Measurements from ENCODE around the gene BPIFB4.

The BPIFB4 gene

GRCh38 chr20:33061658-33062028, 17.8 kb upstream of the BPIFB4 start:
- no peak for TF ChIP-seq ZFX (IDR thresholded peaks at IDR 0.05)
- no peak overlapping the region for H3K27ac ChIP-seq

- TF ChIP-seq ZFX (IDR thresholded peaks at IDR 0.05) (no peak), CTCF (conservative IDR thresholded peaks at IDR 0.05) (no peak)
- no peak overlapping the region for H3K27ac ChIP-seq
Observed at GRCh38 chr20:33062105-33062824, 17.2 kb upstream of the BPIFB4 start.

- no peak for TF ChIP-seq ZFX (IDR thresholded peaks at IDR 0.05)
- no peak for TF ChIP-seq CTCF (conservative IDR thresholded peaks at IDR 0.05)
- H3K27ac ChIP-seq = no peak overlapping the region
Observed at GRCh38 chr20:33062825-33063149, 16.7 kb upstream of the BPIFB4 start.

GRCh38 chr20:33063271-33063670, 16.2 kb upstream of the BPIFB4 start:
- no peak overlapping the region for H3K27ac ChIP-seq

GRCh38 chr20:33064572-33065287, 14.7 kb upstream of the BPIFB4 start:
- TF ChIP-seq CTCF (conservative IDR thresholded peaks at IDR 0.05) (no peak), ZFX (IDR thresholded peaks at IDR 0.05) (no peak)
- H3K27ac ChIP-seq = no peak overlapping the region

More at GRCh38 chr20:33063271-33063670, 16.2 kb upstream of the BPIFB4 start:
- TF ChIP-seq CTCF (conservative IDR thresholded peaks at IDR 0.05) (no peak), ZFX (IDR thresholded peaks at IDR 0.05) (no peak)

- TF ChIP-seq CTCF (conservative IDR thresholded peaks at IDR 0.05) (no peak), ZFX (IDR thresholded peaks at IDR 0.05) (no peak)
- no peak overlapping the region for H3K27ac ChIP-seq
Observed at GRCh38 chr20:33065785-33066184, 13.7 kb upstream of the BPIFB4 start.

GRCh38 chr20:33067806-33068205, 11.6 kb upstream of the BPIFB4 start:
- H3K27ac ChIP-seq = no peak overlapping the region
- TF ChIP-seq CTCF (conservative IDR thresholded peaks at IDR 0.05) (no peak), ZFX (IDR thresholded peaks at IDR 0.05) (no peak)
